GM19324 (cell line): ENCODE data around the gene RNF180.
"Not testable (repeated sequence)": the region's sequence is repeated elsewhere in the genome, so short reads cannot be mapped to it uniquely, and the experiment has no call there.

ENCODE experiments used
- ATAC-seq: cut with Tn5 transposase; IDR thresholded peaks from one replicate; pipeline ENCODE4 v1.9.1; 2021; ENCODE audit warnings: mild to moderate bottlenecking, moderate library complexity; ENCODE audit not compliant: unreplicated experiment, low FRiP score

The RNF180 gene

DNA sequence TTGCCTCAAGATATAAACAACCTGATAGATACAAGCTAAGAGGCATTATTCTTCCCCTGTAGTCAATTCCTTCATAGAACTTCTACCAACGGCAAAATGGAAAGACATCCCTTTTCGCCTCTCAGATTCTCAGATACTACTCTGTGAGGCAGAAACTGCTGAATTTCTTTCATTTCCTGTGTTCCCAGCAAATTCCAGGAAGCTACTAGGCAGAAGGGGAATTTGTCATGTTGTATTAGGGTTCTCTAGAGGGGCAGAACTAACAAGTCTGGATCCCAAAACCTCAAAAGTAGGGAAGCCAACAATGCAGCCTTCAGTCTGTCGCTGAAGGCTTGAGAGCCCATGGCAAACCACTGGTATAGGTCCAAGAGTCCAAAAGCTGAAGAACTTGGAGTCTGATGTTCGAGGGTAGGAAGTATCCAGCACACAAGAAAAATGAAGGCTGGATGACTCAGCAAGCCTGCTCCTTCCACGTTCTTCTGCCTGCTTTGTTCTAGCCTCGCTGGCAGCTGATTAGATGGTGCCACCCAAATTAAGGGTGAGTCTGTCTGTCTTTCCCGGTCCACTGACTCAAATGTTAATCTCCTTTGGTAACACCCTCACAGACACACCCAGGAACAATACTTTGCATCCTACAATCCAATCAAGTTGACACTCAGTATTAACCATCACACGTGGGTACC lies 15.2 kb downstream of the RNF180 start:
- no peak for ATAC-seq

DNA sequence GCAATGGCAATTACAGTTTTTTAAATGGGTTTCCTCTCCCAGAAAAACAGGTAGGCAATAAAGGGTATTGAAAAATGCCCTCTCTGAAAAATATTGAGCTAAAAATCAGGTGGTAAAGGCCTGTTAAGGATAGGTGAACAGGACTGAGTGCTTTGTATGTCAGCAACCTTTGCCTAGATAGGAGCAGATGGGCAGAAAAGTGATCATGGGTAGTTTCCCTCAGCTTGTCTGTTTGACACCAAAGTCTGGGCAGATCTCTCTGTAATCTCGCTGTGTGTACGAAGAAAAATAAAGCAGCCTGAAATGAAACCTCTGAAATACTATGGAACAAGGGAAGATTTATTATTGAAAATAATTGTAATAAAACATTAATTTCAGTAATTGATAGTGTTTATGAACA lies 15.8 kb downstream of the RNF180 start:
- ATAC-seq, result no peak

DNA sequence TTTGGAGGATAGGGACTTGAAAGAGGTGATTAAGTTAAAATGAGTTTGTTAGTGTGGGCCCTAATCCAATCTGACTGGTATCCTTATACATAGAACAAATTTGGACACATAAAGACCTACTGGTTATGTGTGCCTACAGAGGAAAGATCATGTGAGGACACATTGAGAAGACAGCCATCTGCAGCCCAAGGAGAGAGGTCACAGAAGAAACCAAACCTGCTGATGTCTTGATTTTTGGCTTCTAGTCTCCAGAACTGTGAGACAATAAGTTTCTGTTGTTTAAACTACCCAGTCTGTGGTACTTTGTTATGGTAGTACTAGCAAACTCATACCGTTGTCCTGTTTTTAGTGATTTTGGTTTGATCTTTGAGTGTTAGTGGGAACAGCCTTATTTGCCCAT lies 18.3 kb downstream of the RNF180 start:
- ATAC-seq, result no peak

DNA sequence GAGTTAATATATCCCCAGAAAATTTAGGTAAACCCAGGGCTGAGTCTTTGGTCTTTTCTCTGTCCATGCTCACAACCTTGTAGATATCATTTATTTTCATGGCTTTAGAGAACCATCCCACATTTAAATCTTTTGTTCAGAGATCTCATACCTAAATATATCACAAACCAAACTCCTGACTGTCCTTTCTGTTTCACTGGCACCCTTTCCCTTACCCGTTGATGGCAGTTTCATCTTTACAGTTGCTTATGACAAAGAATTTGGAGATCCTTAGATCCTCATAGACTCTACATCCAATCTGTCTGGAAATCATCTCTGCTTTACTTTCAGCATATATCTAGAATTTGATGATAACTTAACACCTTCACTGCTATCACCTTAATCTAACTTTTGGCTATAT lies 19.2 kb downstream of the RNF180 start:
- no peak for ATAC-seq

DNA sequence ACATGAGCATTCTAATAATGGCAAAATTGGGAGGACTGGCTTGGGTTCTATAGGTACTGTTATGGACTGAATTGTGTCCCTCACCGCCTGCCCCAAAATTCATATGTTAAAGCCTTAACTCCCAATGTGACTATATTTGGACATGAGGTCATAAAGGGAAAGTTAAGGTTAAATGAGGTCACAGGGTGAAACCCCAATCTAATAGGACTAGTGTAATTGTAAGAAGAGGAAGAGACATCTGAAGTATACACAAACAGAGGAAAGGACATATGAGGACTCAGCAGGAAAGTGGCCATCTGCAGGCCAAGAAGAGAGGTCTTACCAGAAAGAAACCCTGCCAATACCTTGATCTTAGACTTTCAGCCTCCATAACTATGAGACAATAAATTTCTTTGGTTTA lies 23.1 kb downstream of the RNF180 start:
- no peak for ATAC-seq

DNA sequence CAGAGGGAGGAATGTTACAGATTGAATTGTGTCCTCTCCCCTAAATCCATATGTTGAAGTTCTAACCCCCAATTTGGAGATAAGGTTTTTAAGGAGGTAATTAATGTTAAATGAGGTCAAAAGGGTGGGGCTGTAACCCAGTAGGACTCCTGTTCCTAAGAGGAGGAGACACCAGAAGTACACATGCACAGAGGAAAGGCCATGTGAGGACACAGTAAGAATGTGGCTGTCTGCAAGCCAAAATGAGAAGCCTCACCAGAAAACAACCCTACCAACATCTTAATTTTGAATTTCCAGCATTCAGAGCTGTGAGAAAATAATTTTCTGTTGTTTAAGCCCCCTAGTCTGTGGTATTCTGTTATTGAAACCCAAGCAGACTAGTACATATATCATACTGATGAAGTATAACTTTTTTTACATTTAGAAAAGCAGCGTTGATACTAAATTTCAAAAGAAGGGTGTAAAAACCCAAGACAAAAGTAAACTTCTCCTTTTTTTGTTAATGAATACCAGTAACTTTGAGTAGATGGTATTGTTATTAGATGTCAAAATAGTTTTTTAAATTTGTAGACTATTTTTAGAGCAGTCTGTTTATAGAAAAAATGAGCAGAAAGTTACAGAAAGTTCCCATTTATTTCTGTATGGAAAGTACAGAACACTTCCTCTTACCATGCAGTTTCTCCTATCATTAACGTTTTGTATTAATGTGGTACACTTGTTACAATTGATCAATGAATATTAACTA lies 25.1 kb downstream of the RNF180 start:
- ATAC-seq, result no peak

DNA sequence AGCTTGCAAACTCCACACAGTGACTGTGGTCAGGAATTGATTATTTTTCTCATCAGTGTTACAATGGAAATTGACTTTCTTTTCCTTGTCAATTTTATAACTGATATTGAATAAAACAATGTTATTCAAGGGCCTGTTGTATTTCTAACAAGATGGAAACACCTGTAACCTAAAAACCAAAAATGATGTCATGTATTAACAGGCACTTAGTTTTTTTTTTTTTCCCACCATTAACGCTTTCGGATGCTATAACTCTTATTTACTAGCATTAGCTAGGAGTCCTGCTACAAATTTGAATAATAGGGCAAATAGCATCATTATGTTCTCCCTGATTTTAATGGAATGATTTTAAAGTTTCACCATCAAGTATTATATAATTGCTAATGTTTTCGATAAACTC lies 30.3 kb downstream of the RNF180 start:
- ATAC-seq, result no peak

DNA sequence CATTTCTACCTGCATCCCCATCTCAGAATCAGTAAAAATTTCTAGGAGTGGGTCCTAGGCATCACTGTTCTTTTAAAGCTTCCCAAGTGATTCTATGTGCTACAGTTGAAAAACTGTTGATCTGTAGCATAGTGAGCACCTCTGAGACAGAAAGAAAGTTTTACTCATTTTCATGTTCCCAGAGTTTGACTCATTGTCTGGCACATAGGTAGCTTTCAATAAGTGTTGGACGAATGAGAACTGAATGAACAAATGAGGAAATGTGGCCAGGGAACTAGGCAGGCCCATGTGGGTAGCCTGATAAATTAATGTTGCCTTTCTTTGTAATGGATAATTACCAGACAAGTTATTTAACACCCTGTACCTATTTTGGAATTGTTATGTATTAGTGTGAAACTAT lies 33.8 kb downstream of the RNF180 start:
- no peak for ATAC-seq

DNA sequence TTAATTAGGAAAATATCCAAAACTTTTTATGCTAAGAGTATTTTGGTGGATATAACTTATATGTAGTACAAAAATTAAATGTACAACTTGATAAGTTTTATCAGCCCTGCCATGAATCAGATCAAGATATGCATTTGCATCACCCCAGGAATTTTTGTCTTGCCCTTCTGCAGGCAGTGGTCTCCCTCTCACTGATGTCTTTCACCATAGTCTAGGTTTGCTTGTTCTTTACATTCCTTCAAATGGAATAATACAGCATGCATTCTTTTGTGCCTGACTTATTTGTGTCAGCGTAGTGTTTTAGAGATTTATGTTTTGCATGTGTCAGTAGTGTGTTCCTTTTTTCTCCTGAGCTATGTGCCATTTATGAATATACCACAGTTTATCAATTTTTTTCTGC lies 36.4 kb downstream of the RNF180 start:
- ATAC-seq, result no peak

DNA sequence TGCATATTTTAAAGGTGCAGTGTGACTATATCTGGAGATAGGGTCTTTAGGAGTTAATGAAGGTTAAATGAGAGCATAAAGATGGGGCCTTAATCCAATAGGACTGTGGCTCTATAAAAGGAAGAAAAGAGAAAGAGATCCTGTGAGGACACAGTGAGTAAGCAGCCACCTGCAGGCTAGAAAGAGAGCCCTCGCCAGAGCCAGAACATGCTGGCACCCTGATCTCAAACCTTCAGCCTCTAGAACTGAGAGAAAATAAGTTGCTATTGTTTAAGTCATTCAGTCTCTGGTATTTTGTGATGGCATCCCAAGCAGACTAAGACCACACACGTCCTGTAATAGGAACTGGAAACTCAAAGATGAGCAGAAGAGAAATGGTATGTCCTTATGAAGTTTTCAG lies 41.0 kb downstream of the RNF180 start:
- no peak for ATAC-seq

DNA sequence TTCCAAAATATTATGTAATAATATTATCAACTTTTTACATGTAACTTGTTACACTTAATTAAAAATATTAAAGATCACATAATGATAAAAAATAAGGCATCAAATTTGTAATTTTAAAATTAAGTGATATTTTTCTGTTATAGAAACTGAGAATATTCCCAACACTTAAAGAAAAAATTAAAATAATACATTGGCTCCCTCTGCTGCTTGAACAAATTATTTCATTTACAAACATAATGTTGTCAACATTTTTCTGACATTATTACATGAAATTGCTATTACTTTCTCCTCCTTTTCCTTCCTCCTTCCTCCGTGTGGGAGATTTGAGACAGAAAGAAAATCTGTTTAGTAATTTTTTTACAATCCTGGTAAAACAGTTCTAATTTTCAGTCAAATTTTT lies 42.3 kb downstream of the RNF180 start:
- ATAC-seq, result no peak

DNA sequence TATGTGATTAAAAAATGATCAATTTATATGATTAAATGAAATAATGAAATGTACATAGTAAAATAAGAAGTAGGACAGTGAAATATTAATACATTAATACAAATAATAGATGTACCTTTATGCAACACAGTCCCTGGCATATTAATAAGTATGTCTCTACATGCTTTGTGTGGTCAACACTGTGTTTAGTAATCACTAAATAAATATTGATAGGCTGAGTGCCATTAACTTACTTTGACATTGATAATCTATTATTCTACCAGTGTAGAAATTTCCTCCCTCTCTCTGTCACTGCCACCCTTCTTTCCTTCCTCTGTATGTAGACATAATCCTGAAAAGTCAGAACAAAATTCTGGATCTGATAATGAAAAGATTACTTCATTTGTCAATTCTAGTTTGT lies 43.7 kb downstream of the RNF180 start:
- ATAC-seq, result no peak

DNA sequence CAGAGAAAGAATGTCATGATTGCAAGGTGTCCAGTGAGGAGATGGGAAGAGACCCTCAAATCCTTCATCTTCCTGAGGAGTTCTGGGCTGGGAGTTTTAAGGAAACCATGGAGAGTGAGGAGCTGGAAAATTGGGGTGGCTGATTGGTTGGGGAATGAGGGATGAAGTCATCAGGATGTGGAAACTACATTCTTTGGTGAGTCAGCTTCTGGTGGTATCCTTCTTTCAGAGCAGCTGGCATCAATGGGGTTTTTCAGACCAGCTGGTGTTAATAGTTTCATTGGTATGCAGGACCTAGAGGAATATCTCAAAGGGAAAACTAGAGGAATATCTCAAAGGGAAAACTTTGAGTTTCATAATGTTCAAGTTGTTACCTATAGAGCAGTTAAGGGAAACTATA lies 45.2 kb downstream of the RNF180 start:
- ATAC-seq, result no peak

DNA sequence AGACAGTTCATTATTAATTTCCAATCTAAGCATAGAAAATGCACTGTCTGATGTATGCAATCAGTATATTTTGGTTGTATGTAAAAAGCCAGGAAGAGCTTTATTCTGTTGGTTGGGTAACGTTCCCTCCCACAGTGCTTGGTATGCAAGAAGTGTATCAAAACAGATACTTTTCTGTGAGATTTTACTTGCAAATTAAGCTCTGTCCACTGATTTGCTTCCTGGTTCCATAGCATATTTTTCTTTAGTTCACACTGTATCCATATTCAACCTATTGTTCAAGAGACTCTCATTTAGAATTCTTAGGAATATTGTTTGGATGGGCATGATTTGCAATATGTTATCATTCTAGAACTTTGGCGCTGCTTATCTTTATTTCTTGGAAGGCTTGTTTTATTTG lies 47.4 kb downstream of the RNF180 start:
- no peak for ATAC-seq

DNA sequence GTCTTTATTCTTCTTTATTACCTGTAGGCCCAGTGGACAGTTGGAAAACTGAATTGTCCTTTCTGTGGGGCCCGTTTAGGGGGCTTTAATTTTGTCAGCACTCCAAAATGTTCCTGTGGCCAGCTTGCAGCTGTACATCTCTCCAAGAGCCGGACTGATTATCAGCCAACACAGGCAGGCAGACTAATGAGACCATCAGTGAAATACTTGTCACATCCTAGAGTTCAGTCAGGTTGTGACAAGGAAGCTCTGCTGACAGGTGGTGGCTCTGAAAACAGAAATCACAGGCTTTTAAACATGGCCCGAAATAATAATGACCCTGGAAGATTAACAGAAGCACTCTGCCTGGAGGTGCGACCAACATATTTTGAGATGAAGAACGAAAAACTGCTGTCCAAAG lies 47.9 kb downstream of the RNF180 start:
- ATAC-seq, result no peak

DNA sequence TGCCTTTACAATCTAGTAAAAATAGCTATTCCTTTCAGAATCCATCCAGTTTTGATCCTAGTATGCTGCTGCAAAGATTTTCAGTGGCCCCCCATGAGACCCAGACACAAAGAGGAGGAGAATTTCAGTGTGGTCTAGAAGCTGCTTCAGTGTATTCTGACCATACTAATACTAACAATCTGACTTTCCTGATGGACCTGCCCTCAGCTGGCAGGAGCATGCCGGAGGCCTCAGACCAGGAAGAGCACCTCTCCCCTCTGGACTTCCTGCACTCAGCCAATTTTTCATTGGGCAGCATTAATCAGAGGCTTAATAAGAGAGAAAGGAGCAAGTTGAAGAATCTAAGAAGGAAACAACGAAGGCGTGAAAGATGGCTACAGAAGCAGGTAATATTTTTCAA lies 48.5 kb downstream of the RNF180 start:
- ATAC-seq, result no peak

DNA sequence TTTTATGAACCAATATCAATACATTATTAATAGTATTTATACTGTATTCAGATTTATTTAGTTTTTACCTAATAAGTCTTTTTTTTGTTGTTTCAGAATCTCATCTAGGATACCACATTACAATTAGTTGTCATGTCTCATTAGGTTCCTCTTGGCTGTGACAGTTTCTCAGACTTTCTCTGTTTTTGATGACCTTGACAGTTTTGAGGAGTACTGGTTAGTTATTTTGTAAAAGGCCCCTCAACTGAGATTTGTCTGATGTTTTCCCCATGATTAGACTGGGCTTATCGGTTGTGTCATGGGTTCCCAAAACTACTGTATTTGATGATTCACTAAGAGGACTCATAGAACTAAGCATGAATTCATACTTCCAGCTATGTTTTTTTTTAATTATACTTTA lies 56.3 kb downstream of the RNF180 start:
- ATAC-seq, result no peak

DNA sequence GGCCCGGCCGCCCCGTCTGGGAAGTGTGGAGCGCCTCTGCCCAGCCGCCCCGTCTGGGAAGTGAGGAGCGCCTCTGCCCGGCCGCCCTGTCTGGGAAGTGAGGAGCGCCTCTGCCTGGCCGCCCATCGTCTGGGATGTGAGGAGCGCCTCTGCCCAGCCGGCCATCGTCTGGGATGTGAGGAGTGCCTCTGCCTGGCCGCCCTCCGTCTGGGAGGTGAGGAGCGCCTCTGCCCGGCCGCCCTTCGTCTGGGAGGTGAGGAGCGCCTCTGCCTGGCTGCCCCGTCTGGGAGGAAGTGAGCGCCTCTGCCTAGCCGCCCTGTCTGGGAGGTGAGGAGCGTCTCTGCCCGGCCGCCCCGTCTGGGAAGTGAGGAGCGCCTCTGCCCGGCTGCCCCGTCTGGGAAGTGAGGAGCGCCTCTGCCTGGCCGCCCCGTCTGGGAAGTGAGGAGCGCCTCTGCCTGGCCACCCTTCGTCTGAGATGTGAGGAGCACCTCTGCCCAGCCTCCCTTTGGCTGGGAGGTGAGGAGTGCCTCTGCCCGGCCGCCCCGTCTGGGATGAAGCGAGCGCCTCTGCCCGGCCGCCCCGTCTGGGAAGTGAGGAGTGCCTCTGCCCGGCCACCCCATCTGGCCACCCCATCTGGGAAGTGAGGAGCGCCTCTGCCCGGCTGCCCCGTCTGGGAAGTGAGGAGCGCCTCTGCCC lies 59.8 kb downstream of the RNF180 start:
- ATAC-seq, result not testable (repeated sequence)

DNA sequence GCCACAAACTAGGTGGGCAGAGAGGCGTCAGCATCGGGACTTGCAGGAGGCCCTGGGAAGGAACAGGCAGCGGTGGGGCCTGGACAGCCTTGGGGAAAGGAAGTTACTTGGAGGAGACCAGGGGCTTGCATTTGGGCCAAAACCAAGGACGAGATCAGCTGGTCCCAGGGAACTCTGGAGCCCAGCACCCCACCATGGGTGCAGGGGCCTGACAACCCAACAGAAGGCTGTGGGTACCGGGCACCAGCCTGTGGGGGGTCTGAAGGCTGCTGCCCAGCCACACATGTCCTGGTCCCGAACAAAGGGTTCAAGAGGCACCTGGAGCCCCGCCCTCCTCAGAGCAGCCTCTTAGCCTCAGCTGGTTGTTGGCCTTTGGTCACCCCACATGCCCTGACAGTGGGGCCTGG lies 61.5 kb downstream of the RNF180 start:
- not testable (repeated sequence) for ATAC-seq

DNA sequence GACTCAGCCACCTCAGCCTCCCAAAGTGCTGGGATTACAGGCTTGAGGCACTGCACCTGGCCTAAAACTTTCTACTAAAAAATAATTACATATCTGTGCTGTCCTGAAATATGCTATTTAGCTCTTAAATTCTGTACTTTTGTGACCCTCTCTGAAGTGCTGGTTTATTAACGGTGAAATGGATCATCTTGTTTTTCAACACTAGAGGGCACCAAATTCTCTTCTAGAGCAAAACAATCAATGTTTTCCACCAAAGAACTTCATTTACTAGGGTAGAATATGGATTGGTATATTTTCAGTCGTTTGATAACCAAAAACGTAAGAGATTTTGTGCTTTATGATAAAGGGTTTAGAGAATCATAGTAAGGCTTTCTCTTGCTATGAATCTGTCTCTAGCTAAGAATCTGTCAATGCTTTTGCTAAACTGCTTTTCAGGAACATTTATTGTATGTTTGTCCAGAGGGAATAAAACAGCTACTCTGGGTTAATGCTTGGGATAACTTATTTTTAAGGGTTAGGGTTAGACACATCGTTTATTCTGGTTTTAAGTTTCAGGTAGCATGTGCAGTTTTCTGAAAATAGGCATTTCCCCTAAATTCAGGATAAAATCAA lies 63.6 kb downstream of the RNF180 start:
- ATAC-seq, result no peak

DNA sequence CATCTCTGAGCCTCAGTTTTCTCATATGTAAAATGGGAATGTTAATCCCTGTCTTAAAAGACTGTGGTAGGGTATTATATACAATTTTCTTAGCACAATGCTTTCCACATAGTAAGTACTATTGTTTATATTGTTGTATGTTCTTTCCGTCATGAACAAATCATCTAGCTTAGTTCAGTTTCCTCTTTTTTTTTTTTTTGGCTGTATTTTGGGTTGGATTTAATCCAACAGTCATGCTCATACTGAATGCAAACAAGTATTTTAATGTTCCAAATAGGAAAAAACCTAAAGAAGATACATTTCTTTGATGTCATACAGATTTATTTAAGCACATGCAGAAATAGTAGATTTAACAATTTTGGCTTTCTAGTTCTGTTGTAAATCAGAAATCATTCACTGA lies 95.1 kb downstream of the RNF180 start:
- ATAC-seq, result no peak
